ENCODE measurements around the gene PPP4R3A. TPM values are rescaled to one million over a fixed set of nuclear protein-coding genes. Genes with fewer than 3 reads are reported as not detected.
A peak's percentile ranks its signal among the peaks of the same experiment; 100 is the strongest.

PPP4R3A gene
- total and polyA plus RNA-seq, 11 donors = 32.8 to 53.4 (median 42.3) TPM

- Histone ChIP-seq H3K4me1 (peaks cover 0 to 40% (median 15%) of the 10 kb centered on the region in 12 donors), H3K9me3 (no peaks in the 10 kb centered on the region), H3K36me3 (no peaks in the 10 kb centered on the region), H3K27me3 (peaks cover 0 to 23% (median 4%) of the 10 kb centered on the region in 9 donors), H3K27ac (peak overlapping the region in 4 of 12 donors; percentile 11 to 54 (median 32)), H3K4me3 (peak overlapping the region in 11 of 12 donors; percentile 3 to 85 (median 70))
- ATAC-seq = peak in 3 of 4 donors; percentile 16 to 57 (median 54)
- peak in 1 of 12 donors; percentile 22 for TF ChIP-seq CTCF (IDR thresholded peaks at IDR 0.05)
- no peak for TF ChIP-seq POLR2A (IDR thresholded peaks at IDR 0.05)
- no peak for DNase-seq
- WGBS, 4 donors = 0 to 3% (median 1%) methylated on average over 2 to 53 of the region's 53 CpGs
- intact Hi-C loops (cut with DNase I) = loop anchor here (1.0 to 10.0 kb wide), 6 partner anchors 36 to 241 kb away; no protein-coding TSS in a partner anchor
Measured at GRCh38 chr14:91417983-91418386, 92.1 kb downstream of the PPP4R3A start.

- peak; percentile 65 to 85 (median 66) for DNase-seq
- 1 to 5% (median 2%) methylated on average over 27 to 103 of the region's 103 CpGs for WGBS, 4 donors
- Histone ChIP-seq H3K27me3 (peaks cover 0 to 23% (median 4%) of the 10 kb centered on the region in 9 donors), H3K36me3 (no peaks in the 10 kb centered on the region), H3K4me3 (peak within 1 kb of the TSS; percentile 44 to 85 (median 68)), H3K27ac (peak within 1 kb of the TSS in 11 of 12 donors; percentile 25 to 81 (median 68)), H3K9me3 (no peaks in the 10 kb centered on the region), H3K4me1 (peaks cover 0 to 41% (median 15%) of the 10 kb centered on the region in 12 donors)
- ATAC-seq = peak in 3 of 4 donors; percentile 62 to 78 (median 66)
- intact Hi-C loops (cut with DNase I) = loop anchor here in 3 of 10 donors (5.0 to 10.0 kb wide), 3 partner anchors 35 to 240 kb away; no protein-coding TSS in a partner anchor
- TF ChIP-seq POLR2A (IDR thresholded peaks at IDR 0.05) (no peak), CTCF (IDR thresholded peaks at IDR 0.05) (peak in 1 of 12 donors; percentile 15)
Measured at GRCh38 chr14:91417120-91417982, 92.8 kb downstream of the PPP4R3A start, which contains the start of gene CCDC88C. CCDC88C (minus strand) TSS chr14:91417820; CDS start chr14:91417690, 130 bp downstream.

GRCh38 chr14:91416744-91417119, 93.4 kb downstream of the PPP4R3A start:
- no peak for TF ChIP-seq CTCF (IDR thresholded peaks at IDR 0.05)
- TF ChIP-seq POLR2A (IDR thresholded peaks at IDR 0.05) = no peak
- DNase-seq (peak in 2 of 5 donors; percentile 20 to 30), ATAC-seq (peak in 1 of 4 donors; percentile 49)
- Histone ChIP-seq H3K27ac (peak overlapping the region in 11 of 12 donors; percentile 8 to 81 (median 68)), H3K27me3 (peaks cover 0 to 23% (median 4%) of the 10 kb centered on the region in 9 donors), H3K9me3 (no peaks in the 10 kb centered on the region), H3K4me1 (peaks cover 0 to 47% (median 15%) of the 10 kb centered on the region in 12 donors), H3K36me3 (no peaks in the 10 kb centered on the region), H3K4me3 (peak overlapping the region; percentile 44 to 85 (median 68))
- WGBS, 4 donors = 5 to 11% (median 8%) methylated on average over 17 to 19 of the region's 19 CpGs
- intact Hi-C loops (cut with DNase I) = loop anchor here in 3 of 10 donors (5.0 to 10.0 kb wide), 3 partner anchors 34 to 239 kb away; no protein-coding TSS in a partner anchor

Measured in heart left ventricle (tissue), 16 donors.